ENCODE data around the gene GRK2.

- no peak for TF ChIP-seq CTCF (conservative IDR thresholded peaks at IDR 0.05; ENCODE audit: low read length)
- TF ChIP-seq EZH2phosphoT487 (IDR thresholded peaks at IDR 0.05; ENCODE audit: borderline replicate concordance, low read depth, low read length) = no peak
These were observed 36.4 kb downstream of the GRK2 start for GRCh38 chr11:67302571-67303131.
